Bronchial epithelial cell (primary cell): Measurements from ENCODE around the gene SLC25A3. TPM values are rescaled to one million over a fixed set of nuclear protein-coding genes. Genes with fewer than 3 reads are reported as not detected.

ENCODE experiments used
- DNase-seq: peaks from one replicate; pipeline ENCODE4 v3.0.0-alpha.2; 2010; ENCODE audit warnings: low read depth
- FAIRE-seq: peaks from 2 replicates; lab custom pipeline; 2011; peaks lifted over from hg19 to GRCh38; lab: Jason Lieb, UNC
- H3K27me3 ChIP-seq: 2 replicates; pipeline ENCODE4 v1.5.1; 2011; ENCODE audit warnings: low read length; ENCODE audit not compliant: control insufficient read depth, insufficient read depth
- H3K36me3 ChIP-seq: 2 replicates; pipeline ENCODE4 v1.5.1; 2011; ENCODE audit warnings: low read length; ENCODE audit not compliant: control insufficient read depth, insufficient read depth
- H3K4me3 ChIP-seq: 2 replicates; pipeline ENCODE4 v1.5.1; 2011; ENCODE audit warnings: mild to moderate bottlenecking, low read depth, low read length, control low read depth
- CTCF ChIP-seq: IDR thresholded peaks from 2 replicates; pipeline ENCODE4 v1.5.1; 2011; ENCODE audit warnings: mild to moderate bottlenecking, moderate library complexity, low read length, control low read depth, inconsistent platforms; ENCODE audit not compliant: insufficient read depth, severe bottlenecking
- total RNA-seq: library from RNA; depleted of rRNA; stranded (reverse); fragments of >200 nt; gene quantifications from 2 replicates; pipeline ENCODE4 v1.2.1, GENCODE V29; 2014

Gene SLC25A3
- total RNA-seq, 1 donor from 2014 or later: 786 TPM

GRCh38 chr12:98582093-98582492 lies 11.4 kb upstream of the SLC25A3 start:
- FAIRE-seq (no peak), DNase-seq (no peak)
- no peaks in the 10 kb centered on the region for H3K36me3 ChIP-seq
- TF ChIP-seq CTCF: no peak
- no peaks in the 10 kb centered on the region for H3K27me3 ChIP-seq
- H3K4me3 ChIP-seq: no peak overlapping the region

- Histone ChIP-seq H3K36me3 (no peaks in the 10 kb centered on the region), H3K27me3 (no peaks in the 10 kb centered on the region), H3K4me3 (no peak overlapping the region)
- FAIRE-seq (no peak), DNase-seq (no peak)
- no peak for TF ChIP-seq CTCF
Observed at GRCh38 chr12:98587084-98587483, 6.4 kb upstream of the SLC25A3 start.

- Histone ChIP-seq H3K27me3 (no peaks in the 10 kb centered on the region), H3K4me3 (no peak overlapping the region), H3K36me3 (peaks cover 5% of the 10 kb centered on the region)
- DNase-seq: no peak
- no peak for FAIRE-seq
- TF ChIP-seq CTCF: no peak
Observed at GRCh38 chr12:98591209-98591608, 2.3 kb upstream of the SLC25A3 start.

GRCh38 chr12:98592825-98593322 lies 612 bp upstream of the SLC25A3 start:
- no peak for DNase-seq
- no peak for TF ChIP-seq CTCF
- Histone ChIP-seq H3K36me3 (peaks cover 6% of the 10 kb centered on the region), H3K27me3 (no peaks in the 10 kb centered on the region), H3K4me3 (peak overlapping the region; percentile 88)
- no peak for FAIRE-seq

GRCh38 chr12:98594050-98594835 lies 757 bp downstream of the SLC25A3 start:
- no peak for TF ChIP-seq CTCF
- peak; percentile 13 for DNase-seq
- Histone ChIP-seq H3K4me3 (peak overlapping the region; percentile 88), H3K27me3 (no peaks in the 10 kb centered on the region), H3K36me3 (peaks cover 8% of the 10 kb centered on the region)
- no peak for FAIRE-seq
